ENCODE measurements around the gene HARS1.
"Not testable (repeated sequence)": the region's sequence is repeated elsewhere in the genome, so short reads cannot be mapped to it uniquely, and the experiment has no call there.

GRCh38 chr5:140716238-140716637 is 25.1 kb upstream of the HARS1 start:
- not testable (repeated sequence) for TF ChIP-seq POLR2A (IDR thresholded peaks at IDR 0.05; ENCODE audit: low read depth); CTCF (IDR thresholded peaks at IDR 0.05); POLR2AphosphoS5 (IDR thresholded peaks at IDR 0.05)
